Stimulated activated CD8-positive, alpha-beta memory T cell treated with anti-CD3 and anti-CD28 coated beads, Interleukin-12 subunit alpha, Interleukin-12 subunit beta, amount 100 ng/mL, for 24 hours (primary cell): ENCODE measurements around the gene IL17RD.
"Not testable (repeated sequence)": the region's sequence is repeated elsewhere in the genome, so short reads cannot be mapped to it uniquely, and the experiment has no call there.

Experiments used
- DNase-seq: peaks from one replicate; pipeline ENCODE4 v3.0.0-alpha.2; 2020; ENCODE audit errors: extremely low read depth

IL17RD gene

DNA sequence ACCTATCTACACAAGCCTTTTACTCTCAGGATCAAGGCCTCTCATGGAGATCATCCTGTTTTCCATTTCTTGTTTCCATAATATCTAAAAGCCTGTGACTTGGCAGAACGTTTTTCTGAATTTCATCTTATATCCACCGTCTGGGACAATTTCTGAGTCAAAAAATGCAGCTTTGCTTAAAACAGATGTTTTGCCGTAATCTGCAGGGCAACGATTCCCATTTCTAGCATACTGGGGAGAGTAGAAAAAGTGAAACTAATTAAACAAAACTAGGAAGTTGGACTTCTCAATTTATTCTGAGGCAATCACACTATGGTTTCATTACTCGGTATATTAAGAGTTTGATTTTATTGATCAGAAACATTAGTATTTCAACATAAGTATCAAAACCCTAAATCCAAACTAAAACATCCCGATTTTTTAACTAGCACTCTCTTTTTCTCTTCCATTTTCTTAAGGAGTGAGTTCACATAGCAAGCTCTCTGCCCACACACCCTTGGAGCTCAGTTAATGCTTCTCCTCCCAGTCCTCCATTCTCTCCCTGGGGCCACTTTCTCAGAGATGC, 71.1 kb downstream of the IL17RD start:
- no peak for DNase-seq

DNA sequence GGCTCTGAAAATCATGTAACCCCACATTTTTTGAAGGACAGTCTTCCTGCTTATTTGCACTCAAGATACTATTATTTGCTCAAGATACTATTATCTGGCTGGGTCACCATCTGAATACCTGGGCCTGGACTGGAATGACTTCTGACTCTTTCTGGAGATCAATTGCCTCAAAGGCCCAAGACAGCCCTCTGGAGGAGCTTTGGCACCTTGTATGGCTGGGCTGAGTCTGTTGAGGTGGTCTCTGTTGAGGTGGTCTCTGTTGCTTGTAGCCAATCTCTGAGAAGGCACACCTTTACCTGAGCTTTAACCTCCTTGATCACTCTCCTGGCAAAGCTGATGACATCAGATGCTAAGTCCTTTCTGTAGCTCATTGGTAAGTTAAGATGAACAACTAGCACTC, 71.7 kb downstream of the IL17RD start:
- no peak for DNase-seq

DNA sequence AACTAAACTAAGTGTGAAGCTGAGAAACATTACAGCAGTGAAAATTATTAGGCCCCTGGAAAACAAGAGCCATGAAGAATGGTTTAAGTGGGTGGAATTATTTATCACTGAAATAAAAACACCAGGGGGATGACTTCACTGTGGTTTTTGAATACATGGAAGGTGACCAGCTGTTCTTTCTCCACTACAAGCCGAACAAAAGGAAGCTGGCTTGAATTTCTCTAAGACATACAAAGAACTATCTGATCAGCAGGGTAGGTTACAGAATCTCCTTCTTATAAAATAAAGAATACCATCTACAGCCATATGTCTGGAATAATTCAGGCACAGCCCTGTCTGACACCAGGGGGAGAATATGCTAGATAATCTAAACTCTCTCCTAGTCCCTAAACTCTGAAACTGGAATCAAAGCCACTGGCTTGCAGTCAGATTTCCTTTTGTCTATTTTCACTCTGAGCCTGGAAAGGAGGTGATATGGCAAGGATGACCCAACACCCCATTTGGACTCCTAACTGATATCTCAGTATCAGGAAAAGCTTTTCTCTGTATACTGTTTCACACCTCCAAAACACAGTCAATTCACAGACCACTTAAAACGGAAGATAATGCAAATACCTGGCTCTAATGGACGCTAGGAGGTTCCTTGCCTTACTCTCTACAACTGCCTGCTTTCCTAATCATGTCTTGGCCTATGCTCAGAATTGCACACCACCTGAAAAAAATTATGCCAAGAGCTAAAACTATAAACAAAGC, 73.5 kb downstream of the IL17RD start:
- no peak for DNase-seq

DNA sequence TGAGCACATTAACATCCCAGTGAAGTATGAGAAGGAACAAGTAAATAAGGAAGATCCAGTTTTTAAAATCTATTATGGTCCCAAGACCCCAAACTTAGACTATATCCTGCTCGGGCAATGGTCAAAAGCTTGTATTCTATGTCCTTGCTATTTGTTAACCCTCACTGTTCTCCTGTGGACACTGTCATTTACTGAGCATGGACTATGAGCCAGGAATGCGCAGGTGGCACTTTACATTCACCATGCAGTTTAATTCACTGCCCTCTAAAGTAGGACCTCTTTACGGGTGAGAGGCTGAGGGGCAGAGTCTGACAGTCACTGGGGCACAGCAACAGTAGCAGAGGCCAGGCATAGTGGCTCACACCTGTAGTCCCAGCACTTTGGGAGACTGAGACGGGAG, 76.1 kb downstream of the IL17RD start:
- no peak for DNase-seq

DNA sequence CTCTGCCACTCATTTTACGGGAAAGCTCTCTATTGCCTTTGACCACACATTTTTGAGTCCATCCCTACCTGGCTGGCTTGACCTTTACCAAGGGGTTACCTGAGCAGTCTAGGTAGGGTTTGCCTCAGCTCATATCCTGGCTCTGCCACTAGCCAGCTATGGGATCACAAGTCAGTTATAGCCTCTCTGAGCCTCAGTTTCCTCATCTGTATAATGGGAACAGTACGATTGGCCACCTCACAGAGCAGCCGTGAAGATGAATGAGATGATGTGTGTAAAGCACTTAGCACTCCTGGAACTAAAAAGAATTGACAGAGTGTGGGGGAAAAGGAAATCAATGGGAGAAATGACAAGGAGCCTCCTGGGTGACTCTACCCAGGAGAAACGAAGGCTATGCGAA, 76.7 kb downstream of the IL17RD start:
- DNase-seq, result no peak

DNA sequence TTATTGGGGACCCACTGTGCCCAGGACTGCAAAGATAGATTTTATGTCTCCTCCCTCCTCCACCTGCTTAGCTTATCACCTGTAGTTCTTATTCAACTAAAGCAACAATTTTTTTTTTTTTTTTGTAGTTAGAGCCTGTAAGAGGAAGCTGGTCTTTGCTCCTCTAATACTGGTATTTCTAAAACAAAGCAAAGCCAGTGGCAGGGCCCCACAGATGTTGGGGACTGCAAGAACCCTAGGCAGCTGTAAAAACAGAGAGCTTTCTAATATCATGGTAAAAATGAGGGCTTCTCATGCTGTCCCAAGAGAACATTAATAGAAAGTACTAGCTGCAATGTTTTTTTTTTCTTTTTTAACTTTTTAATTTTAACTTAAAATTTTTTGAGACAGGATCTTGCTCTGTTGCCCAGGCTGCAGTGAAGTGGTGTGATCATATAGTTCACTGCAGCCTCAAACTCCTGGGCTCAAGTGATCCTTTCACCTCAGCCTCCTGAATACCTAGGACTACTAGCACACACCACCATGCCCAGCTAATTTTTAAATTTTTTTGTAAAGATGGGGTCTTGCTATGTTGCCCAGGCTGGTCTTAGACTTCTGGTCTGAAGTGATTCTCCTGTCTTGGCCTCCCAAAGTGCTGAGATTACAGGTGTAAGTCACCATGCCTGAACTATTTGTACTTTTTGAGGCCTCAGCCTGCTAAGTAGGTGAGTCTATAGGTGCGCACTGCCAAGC, 77.6 kb downstream of the IL17RD start:
- DNase-seq, result no peak

DNA sequence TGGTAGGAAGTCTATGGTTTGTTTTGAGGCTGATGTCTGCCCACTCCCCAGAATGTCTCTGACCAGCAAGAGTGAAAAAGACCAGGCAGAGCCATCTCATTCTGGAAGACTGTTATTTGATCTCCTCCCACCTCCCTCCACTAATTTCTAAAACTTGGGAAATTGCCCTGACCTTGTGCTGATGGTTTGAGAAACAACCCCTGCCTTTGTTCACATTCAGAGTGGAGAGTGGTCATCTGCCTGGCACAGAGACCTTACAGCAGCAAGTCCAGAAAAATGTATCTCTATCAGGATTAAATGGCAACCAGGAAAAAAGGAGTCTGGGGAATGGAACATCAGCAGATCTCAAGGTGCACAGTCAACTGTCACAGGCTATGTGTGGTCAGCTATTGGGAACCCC, 79.0 kb downstream of the IL17RD start:
- no peak for DNase-seq

DNA sequence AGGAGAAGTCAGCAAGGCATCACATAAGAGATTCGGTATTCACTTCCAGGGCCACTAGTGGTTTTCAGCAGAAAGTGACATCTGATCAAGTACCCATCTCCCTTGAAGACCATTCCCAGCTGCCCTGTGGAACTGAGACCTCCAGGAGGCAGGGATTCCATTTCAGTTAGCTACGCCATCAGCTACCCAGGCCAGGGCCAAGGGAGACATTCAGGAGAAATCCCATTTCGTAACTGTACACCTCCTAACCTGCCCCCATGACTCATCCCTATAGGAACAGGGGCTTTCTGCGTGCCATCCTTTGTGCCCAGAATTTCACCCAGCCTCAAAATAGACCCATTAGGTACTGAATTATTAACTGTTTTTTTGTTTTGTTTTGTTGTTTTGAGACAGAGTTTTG, 79.9 kb downstream of the IL17RD start:
- no peak for DNase-seq

DNA sequence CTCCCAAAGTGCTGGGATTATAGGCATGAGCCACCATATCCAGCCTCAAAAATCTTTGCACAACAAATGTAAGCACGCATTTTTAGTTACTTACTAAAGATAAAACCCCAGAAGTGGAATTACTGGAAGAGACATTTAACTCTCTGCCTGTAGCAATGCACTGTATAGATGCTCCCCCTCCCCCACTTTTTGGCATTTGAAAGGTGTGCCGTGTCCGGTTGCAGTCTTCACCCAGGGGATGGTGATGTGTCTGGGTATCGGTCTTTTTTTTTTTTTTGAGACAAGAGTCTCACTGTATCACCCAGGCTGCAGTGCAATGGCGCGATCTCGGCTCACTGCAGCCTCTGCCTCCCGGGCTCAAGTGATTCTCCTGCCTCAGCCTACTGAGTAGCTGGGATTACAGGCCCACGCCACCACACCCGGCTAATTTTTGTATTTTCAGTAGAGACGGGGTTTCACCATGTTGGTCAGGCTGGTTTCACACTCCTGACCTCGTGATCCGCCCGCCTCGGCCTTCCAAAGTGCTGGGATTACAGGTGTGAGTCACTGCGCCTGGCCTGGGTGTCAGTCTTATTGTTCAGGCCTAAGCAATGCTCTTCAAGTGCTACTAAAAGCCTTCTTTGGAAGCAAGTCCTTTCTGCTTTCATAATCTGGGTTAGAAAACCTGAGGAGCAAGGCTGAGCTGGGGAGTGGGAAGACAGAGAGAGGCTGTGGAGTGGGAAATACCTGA, 81.7 kb downstream of the IL17RD start:
- not testable (repeated sequence) for DNase-seq

DNA sequence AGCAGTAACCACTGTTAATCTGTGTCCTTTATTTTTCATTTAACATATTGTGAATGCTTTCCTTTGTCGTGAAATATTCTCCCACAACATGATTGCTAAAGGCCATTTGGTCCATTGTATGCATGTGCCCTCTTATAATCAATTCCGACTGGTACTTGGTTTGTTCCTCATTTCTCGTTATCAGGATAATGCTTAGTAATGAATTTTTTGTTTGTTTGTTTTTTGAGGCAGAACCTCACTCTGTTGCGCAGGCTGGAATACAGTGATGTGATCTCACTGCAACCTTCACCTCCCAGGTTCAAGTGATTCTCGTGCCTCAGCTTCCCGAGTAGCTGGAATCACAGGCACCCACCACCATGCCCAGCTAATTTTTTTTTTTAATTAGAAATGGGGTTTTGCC, 82.7 kb downstream of the IL17RD start:
- DNase-seq, result no peak

DNA sequence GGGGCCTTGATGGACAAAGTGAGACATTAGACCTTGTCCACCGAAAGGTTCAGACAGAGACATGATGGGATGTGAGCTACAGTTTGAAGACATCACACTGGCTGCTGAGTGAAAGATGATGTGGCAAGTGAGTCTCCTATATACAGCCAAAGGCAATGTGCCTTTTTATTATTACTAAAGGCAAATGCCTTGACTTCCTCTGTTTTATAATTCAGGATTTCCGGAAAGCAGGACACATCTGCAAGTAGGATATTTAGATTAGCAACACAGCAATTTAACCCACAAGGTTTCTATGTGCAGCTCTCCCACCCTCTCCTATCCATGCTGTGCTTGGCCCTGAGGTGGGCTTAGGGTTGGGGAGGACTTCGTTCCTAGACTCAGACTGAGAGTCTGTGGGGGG, 84.0 kb downstream of the IL17RD start:
- no peak for DNase-seq

DNA sequence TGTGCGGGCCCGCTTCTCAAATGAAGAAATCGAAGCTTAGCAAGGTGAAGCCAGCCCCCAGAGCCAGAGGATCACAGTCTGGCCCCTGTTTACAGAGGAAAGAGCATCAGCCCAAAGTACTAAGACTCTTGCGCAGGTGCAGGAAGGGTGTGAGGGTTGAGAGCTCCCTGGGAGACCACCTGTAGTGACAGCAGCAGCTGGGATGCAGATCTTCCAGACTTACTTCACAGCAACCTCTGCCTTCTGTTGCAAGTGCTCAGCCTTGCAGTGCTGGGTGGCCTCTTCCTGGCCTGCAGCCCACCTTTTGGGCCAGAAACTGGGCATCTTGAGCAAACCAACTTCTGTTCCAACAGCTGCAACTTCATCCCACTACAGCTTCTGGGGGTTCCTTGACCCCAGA, 85.0 kb downstream of the IL17RD start:
- no peak for DNase-seq

DNA sequence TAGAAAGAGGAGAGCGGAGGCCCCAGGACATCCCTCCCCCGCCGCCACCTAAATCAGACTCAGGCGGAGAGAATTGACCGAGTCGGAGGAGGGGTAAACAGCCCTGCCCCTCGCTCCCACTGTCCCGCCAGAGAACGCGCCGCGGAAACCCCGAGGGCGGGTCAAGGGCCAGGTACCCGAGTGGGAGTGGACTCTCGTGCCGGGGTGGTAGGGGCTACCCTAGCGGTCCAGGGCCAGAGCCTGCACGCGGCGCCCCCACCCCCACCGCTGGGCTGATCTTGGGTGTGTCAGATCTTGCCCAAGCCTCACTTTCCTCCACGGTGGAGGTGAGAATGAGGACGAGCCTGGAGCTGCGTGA, 85.7 kb downstream of the IL17RD start:
- no peak for DNase-seq

DNA sequence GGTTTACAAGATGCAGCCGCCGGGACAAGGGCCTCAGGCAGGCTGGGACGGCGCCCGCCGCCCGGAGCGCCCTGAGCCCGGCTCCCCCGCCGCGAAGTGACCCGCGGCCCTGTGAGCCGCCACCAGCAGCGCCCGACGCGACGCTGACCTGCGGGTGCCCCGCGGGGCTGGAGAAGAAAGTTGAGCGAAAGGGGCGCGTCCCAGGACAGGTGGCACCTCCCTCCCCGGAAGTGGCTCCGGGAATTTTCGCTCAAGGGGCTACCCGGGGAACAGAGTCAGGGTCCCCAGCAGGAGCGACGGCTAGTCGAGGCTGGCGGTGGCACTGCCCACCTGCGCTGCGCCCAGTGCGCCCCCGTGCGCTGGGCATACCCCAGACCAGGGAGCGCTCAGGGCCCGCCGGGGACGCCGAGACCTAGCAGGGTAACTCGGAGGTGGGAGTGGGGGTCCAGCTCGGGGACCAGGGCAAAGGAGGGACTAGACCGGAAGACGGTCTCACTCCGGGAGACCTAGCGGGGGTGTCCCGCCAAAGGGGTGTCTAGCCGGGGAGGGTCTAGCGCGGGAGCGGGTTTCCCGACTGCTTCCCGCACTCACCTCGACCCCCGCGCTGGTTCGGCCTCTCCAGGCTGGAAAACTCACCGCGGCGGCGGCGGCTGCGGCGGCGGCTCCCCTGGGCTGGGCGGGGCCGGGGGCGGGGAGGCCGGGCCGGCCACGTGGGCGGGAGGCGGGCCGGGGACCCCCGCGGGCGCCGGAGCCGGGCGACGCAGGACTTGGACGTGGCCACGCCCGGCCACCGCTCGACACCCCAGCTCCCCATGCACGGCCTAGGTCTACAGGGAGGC, 86.3 kb downstream of the IL17RD start:
- DNase-seq, result no peak

DNA sequence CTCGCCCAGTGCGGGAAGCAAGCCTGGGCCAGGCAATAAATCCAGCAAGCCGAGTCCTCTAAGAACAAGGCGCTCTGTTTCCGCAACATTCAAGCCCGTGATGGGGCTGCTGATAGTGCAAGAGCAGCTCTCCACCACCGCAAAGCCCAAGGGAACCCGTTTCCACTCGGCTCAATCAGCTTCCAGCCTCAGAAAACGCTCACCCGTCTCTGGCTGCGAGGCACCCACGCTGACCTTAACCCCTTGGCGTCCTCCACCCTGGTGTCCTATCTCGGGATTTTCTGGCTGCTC, 86.9 kb downstream of the IL17RD start:
- DNase-seq, result no peak

DNA sequence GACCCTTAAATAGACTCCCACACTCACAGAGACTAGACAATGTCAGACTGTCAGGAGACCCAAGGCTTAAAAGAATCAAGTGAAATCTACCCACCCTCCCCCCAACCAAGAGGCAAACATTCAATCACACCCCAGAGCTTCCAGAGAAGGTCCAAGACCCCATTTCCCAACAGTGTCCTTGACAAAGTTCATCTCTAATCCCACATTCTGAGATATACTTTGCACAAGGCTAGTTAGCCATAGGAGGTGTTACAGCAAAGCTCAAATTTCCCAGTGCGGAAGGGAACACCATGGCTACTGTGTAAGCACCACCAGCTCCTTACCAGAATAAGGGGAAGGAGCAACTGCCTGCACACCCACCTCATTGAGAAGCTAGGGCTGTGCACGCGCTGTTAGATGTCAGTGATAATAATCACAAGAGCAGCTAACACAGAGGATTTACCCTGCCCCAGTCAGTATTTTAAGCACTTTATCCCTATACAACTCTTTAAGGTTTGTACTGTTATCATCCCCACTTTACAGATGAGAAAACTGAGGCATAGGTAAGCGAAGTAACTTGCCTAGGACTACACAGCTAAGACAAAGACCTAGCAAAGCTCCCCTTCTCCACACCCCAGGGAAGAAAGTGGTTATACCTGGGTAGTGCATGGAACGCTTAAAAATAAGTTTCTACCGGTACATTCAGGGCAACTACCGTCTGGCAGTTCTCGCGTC, 87.4 kb downstream of the IL17RD start:
- DNase-seq, result no peak

DNA sequence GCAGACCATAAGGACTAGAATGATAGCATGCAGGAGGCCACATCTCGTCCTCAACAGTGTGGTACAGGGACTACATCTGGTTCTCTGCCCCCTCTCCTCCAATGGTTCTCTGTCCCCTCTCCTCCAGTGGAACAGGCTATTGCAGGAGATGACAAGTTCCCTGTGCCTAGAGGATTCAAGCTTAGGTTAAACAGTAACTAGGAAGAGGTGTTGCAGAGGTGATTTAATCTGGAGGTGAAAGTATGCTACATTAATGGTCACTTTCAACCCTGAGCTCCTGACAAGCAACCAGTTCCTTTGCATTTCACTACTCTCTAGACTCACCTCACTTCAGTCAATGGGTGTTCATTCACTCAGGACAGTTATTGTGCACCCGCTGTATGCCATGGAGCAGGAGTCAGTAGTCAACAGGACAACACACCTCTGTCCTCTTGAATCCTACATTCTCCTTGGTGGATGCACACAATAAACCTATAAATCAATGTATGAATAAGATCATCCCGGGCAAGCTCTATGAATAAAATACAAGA, 88.7 kb downstream of the IL17RD start:
- no peak for DNase-seq

DNA sequence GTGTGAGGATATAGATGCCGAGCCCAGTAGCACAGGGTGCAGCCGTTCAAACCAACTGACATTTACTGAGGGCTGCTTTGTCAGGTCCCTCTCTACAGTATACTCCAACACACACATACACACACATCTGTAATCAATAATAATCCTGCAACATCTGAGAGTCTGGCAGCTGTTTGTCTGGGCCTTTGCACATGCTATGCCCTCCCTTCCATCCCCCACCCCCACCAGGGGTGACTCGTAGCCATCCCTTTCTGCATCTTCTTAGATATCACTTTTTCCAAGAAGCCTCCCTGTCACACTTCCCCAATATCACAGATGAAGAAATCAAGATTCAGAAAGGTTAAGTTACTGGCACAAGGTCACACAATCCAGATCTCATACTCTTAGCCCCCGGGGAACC, 91.0 kb downstream of the IL17RD start:
- no peak for DNase-seq

DNA sequence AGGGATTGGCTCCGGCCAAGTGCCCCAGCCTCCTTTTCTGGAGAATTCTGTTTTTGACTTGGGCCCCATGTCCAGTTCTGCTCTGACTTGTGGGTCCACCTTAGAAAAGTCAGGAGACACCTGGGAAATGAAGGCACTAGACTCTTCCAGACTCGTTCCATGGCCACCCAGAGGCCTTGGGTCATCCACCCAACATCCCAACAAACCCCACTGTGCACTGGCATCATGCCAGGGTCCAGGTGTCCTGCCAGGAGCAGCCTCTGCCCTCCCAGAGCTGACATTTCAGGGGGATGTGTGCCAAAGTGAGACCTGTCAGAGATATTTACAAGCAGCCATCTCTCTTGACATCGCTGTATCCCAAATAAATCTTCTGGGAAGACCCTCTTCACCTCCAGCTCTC, 91.5 kb downstream of the IL17RD start:
- DNase-seq, result no peak

DNA sequence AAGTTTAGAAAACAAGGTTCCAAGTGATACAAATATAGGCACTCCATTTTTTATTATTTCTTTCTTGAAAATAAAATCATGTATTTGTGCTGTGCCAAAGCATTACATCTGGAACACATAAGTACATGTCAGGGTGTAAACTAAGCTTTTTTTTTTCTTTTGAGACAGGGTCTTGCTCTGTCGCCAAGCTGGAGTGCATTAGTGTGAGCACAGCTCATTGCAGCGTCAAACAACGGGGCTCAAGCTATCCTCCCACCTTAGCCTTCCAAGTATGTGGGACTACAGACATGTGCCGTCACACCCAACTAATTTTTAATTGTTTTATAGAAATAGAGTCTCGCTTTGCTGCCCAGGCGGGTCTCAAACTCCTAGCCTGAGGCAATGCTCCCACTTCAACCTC, 95.7 kb downstream of the IL17RD start:
- DNase-seq, result no peak

DNA sequence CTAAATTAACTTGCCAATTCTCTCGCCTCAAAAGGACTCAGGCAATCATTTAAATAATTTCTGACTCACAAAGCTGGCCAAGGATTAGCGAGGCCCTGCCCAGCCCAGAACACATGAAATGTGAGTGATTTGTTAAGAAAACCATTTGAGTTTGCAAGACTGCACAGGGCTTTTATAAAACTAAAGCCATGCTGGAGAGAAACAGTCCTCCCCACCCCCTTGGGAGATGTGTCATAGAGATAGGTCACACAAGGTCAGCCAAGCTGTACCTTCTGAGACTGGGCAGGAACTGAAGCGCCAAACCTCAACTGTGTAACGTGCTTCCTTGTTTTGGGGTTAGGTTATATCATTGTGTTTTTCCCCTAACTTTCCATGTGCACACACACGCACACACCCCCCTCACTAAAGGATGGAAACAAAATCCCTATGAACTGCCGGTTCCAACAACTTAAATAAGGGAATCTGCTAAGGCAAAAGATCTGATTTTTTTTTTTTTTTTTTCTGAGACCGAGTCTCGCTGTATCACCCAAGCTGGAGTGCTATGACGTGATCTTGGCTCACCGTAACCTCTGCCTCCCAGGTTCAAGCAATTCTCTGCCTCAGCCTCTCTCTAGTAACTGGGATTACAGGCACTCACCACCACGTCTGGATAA, 96.6 kb downstream of the IL17RD start:
- no peak for DNase-seq
